Nephron progenitor cell (in vitro differentiated cells): ENCODE measurements around the gene UBXN10.
A peak's percentile ranks its signal among the peaks of the same experiment; 100 is the strongest.

Source experiments
- DNase-seq: peaks from one replicate; pipeline ENCODE4 v3.0.0; 2021
- H3K27ac Mint-ChIP-seq: 2 replicates; pipeline ENCODE4 v1.8.0; 2021; ENCODE audit warnings: mild to moderate bottlenecking, moderate library complexity, mixed read lengths
- H3K27me3 Mint-ChIP-seq: 2 replicates; pipeline ENCODE4 v1.8.0; 2021; ENCODE audit warnings: mild to moderate bottlenecking, low read depth, mixed read lengths; ENCODE audit not compliant: poor library complexity
- H3K36me3 Mint-ChIP-seq: 2 replicates; pipeline ENCODE4 v1.8.0; 2021; ENCODE audit warnings: low read depth, mixed read lengths
- H3K4me1 Mint-ChIP-seq: 2 replicates; pipeline ENCODE4 v1.8.0; 2021; ENCODE audit warnings: mixed read lengths
- H3K4me3 Mint-ChIP-seq: 2 replicates; pipeline ENCODE4 v1.8.0; 2021; ENCODE audit warnings: mild to moderate bottlenecking, moderate library complexity, mixed read lengths
- H3K9me3 Mint-ChIP-seq: 2 replicates; pipeline ENCODE4 v1.8.0; 2021; ENCODE audit warnings: mild to moderate bottlenecking, moderate library complexity, mixed read lengths
- CTCF ChIP-seq: fragments of 200-600 bp; sonication (generic); IDR thresholded peaks from 2 replicates; pipeline ENCODE4 v1.5.0; 2021; ENCODE audit warnings: antibody characterized with exemption

Gene UBXN10

GRCh38 chr1:20138961-20139550 lies 46.8 kb upstream of the UBXN10 start, which contains the start of gene PLA2G2F:
Gene PLA2G2F (plus strand): TSS chr1:20139323. CDS start chr1:20139428, 105 bp downstream.
- no peak within 1 kb of the TSS for H3K4me3 Mint-ChIP-seq
- TF ChIP-seq CTCF = no peak
- DNase-seq = no peak
- H3K27ac Mint-ChIP-seq = peak within 1 kb of the TSS; percentile 25
- H3K27me3 Mint-ChIP-seq = peaks cover 9% of the 10 kb centered on the region
- no peaks in the 10 kb centered on the region for H3K36me3 Mint-ChIP-seq
- H3K4me1 Mint-ChIP-seq = peaks cover 25% of the 10 kb centered on the region
- no peaks in the 10 kb centered on the region for H3K9me3 Mint-ChIP-seq

- H3K27me3 Mint-ChIP-seq = peaks cover 6% of the 10 kb centered on the region
- no peaks in the 10 kb centered on the region for H3K36me3 Mint-ChIP-seq
- TF ChIP-seq CTCF = no peak
- no peaks in the 10 kb centered on the region for H3K9me3 Mint-ChIP-seq
- H3K27ac Mint-ChIP-seq = no peak overlapping the region
- no peak overlapping the region for H3K4me3 Mint-ChIP-seq
- peaks cover 27% of the 10 kb centered on the region for H3K4me1 Mint-ChIP-seq
- DNase-seq = no peak
These were observed 45.9 kb upstream of the UBXN10 start for GRCh38 chr1:20139776-20140612.

- H3K4me3 Mint-ChIP-seq = no peak overlapping the region
- H3K9me3 Mint-ChIP-seq = no peaks in the 10 kb centered on the region
- peaks cover 27% of the 10 kb centered on the region for H3K4me1 Mint-ChIP-seq
- H3K27me3 Mint-ChIP-seq = peaks cover 6% of the 10 kb centered on the region
- H3K27ac Mint-ChIP-seq = no peak overlapping the region
- no peak for TF ChIP-seq CTCF
- no peak for DNase-seq
- H3K36me3 Mint-ChIP-seq = no peaks in the 10 kb centered on the region
These were observed 44.9 kb upstream of the UBXN10 start for GRCh38 chr1:20141001-20141400.

GRCh38 chr1:20141466-20141865 lies 44.4 kb upstream of the UBXN10 start:
- Mint-ChIP-seq H3K4me3 (no peak overlapping the region), H3K4me1 (peaks cover 27% of the 10 kb centered on the region), H3K36me3 (no peaks in the 10 kb centered on the region), H3K27me3 (peaks cover 6% of the 10 kb centered on the region), H3K9me3 (no peaks in the 10 kb centered on the region), H3K27ac (no peak overlapping the region)
- DNase-seq = no peak
- no peak for TF ChIP-seq CTCF

- TF ChIP-seq CTCF = no peak
- Mint-ChIP-seq H3K9me3 (no peaks in the 10 kb centered on the region), H3K27me3 (peaks cover 6% of the 10 kb centered on the region), H3K4me1 (peaks cover 27% of the 10 kb centered on the region), H3K27ac (no peak overlapping the region), H3K4me3 (no peak overlapping the region), H3K36me3 (no peaks in the 10 kb centered on the region)
- DNase-seq = no peak
These were observed 43.7 kb upstream of the UBXN10 start for GRCh38 chr1:20142001-20142710.
